Fibroblast of skin of left quadriceps (primary cell): ENCODE measurements around the gene CENPB.

Experiments used
- DNase-seq, 2 experiments: peaks; one replicate each; pipeline ENCODE4 v3.0.0-alpha.2; 2013; ENCODE audit warnings: low read depth in 2 of 2

Gene CENPB

DNA sequence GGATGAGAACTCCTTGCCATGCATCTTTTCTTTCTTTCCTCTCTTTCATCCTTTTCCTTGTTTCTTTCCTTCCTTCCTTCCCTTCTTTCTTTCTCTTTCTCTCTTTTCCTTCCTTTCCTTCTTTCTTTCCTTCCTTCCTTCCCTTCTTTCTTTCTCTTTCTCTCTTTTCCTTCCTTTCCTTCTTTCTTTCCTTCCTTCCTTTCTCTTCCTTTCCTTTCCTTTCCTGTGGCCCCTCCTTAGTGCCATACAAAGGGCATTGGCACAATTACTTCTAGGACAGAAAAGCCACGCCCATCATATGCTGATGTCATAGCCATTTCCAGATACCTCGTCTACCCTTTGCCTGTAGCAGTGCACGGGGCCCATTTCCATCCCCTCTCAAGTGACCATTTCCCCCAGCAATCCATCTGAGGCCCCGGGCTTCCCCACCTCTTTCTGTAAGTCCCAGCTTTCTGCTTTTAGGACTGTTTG lies 2.2 kb upstream of the CENPB start:
- no peak for DNase-seq

DNA sequence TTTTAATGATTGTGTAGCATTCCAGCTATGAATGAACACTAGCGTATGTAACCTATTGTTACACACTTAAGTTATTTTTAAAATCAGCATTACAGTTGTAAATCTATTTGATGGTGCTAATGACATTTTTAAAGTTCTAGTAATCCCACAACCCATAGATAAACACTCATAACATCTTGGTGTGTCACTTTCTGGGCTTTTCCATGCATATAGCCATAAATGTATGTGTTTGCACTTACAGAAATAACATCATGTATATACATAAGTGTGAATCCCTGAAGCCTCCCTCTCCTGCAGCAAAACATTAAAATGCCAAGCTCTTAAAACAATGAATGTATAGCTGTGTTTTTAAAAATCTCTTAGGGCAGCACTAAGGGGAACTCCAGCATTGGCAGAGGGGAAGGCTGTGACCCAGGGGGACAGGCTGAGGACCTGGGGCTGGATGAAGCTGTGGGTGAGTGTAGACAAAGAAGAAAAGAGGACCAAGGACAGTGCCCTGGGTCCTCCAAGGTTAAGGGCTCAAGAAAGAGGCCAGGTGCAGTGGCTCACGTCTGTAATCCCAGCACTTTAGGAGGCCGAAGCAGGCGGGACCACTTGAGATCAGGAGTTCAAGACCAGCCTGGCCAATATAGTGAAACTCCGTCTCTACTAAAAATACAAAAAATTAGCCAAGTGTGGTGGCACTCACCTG lies 929 bp upstream of the CENPB start:
- DNase-seq = no peak

DNA sequence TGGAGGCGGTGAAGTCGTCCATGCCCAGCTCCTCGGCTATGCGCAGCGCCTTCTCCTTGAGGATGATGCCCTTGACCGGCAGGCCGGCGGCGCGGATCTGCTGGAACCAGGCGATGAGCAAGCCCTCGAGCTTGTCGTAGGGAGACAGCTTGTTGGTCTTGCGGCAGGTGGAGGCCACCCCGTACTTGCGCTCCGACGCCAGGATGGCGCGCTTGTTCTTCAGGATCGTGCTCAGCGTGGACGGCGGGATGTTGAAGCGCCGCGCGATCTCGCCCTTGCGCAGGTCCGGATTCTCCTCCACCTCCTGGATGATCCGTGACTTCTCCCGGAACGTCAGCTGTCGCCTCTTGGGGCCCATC lies 435 bp downstream of the CENPB start:
- no peak for DNase-seq

DNA sequence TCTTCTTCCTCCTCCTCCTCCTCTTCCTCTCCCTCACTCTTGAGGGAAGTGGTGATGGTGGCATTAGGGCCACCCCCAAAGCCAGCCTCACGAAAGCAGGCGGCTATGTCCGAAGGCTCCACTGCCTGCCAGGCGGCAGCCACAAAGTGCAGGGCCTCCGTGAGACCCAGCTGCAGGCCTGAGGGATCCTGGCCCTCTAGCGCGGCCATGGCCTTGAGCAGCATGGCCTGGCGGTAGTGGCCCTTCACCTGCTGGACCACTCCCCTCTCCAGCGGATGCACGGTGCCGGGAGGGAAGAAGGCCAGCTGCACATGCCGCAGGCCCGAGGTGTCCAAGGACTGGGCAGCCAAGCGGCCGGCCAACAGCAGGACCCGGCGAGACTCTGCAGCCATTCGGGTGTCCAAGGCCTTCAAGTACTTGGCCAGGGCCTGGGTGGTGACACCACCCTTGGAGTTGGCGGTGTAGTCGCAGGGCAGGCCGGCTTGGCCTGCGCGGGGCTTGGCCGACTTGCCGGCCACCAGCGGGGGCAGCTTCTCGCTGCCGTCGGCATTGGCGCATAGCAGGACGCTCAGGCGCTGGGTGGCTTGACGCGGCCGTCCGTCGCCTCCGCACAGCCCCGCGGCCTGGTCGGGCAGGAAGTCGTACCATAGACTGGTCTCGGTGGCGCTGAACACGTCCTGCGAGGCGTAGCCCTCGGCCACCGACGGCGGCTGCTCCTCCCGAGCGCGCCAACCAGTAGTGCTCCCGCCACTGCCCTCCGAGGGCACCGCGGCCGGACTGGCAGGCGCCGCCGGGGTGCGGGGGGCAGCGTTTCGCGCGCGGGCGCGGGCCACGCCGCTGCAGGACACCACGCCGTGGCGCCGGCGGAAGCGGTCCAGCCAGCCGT lies 1.1 kb downstream of the CENPB start:
- DNase-seq = no peak

DNA sequence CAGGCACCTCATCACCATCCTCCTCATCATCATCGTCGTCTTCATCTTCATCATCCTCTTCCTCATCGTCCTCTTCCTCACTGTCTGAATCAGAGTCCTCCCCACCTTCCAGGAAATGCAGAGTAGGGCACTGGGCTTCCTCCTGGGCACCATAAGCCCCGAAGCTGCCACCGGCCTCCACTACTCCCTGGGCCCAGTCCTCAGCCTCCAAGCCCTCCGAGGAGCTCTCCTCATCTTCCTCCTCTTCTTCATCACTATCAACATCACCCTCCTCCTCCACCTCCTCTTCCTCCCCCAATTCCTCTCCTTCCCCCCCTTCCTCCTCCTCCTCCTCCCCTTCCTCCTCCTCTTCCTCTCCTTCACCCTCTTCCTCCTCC lies 1.7 kb downstream of the CENPB start:
- no peak for DNase-seq

DNA sequence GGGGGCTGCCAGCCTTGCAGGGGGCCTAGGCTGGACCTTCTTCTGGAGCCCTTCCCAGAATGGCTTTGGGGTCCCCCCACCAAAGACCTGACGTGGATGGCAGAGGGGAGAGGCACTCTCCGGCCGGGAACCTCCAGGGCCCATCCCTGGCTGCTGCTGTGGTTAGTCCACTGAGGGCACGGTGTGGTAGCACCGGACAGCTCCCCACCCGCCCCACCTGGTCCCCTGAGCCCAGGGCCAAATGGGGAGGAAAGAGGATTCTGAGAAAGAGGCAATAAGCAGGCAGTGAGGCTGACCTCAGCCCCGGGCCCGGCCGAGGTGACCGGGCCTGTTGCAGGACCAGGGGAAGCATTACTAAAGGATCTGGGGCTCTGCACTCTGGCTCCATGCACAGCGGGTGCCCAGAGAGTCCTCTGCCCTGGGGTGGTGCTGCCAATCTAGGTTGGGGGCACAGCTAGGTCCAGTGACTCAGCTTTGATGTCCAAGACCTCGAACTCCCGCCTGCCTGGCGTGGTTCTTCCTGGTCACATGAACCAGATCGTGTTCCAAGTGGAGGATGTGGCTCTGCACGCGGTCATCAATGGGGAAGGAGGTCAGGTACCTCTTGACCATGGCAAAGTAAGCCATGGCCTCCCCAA lies 2.2 kb downstream of the CENPB start:
- DNase-seq = no peak

DNA sequence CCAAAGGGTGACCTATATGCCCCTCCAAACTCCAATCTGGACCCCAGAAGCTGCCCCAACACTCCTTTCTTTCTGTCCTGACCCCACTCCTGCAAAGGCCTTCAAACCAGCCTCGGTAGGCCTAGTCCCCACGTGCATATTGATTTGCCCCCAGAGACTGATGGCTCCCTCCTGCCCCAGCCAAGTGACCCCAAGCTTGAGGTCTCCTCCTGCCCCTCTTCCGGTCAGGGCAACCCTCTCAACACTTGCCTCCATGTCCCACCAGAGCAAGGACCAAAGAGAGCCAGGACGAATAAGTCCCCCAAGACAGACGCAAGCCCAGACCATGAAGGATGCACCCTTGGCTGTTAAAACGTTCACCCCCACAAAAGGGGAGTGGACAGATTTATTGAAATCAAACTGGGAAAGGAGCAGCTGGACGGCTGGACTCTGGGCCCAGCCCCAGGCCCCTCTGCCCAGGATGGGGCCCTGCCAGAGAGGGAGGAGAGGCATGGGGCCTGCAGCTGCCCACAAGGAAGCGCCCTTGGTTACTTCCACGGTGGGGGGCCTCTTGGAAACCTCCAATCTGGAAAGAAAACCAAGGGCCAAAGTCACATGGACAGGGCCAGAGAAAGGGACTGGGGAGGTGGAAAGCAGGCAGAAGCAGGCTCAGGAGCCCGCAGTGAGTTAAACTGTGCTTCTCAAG lies 2.9 kb downstream of the CENPB start:
- no peak for DNase-seq

DNA sequence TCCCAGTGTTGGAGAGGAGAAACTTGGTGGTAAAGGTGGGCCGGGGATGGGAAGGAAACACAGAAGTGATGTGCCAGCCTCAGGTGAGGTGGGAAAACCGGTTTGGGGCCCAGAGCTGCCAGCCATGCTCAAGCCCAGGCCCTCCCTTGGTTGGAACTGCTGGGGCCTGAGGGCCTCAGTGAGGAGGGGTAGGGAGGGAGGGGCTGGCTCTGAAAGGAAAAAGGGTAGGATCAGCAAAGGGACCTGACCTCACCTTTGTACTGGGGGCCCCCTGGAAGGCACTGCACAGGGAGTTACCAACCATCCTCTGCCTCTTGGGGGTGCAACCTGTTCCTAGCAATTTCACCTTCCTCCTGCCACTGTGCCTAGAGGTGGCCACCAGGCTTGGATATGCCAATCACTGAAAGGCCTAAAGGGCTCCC lies 3.5 kb downstream of the CENPB start:
- DNase-seq = no peak

DNA sequence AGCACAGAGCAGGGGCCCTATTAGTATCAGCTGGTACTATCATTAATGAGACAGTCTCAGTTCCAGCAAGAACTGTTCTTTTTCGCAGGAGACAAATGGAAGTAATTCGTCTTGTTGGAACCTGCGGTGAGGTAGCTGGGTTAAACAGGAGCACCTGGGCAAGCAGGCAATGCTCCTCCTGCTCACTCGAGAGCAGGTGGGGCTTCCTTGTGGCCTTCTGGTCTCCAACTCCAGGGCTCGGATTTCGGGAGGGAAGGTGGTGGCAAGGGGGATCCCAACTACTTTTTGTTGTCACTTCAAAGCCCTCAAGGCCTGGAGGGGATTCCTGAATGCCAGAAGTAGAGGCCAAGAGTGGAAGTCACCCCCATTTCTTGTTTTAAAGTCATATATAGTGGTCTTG lies 3.9 kb downstream of the CENPB start:
- DNase-seq = no peak

DNA sequence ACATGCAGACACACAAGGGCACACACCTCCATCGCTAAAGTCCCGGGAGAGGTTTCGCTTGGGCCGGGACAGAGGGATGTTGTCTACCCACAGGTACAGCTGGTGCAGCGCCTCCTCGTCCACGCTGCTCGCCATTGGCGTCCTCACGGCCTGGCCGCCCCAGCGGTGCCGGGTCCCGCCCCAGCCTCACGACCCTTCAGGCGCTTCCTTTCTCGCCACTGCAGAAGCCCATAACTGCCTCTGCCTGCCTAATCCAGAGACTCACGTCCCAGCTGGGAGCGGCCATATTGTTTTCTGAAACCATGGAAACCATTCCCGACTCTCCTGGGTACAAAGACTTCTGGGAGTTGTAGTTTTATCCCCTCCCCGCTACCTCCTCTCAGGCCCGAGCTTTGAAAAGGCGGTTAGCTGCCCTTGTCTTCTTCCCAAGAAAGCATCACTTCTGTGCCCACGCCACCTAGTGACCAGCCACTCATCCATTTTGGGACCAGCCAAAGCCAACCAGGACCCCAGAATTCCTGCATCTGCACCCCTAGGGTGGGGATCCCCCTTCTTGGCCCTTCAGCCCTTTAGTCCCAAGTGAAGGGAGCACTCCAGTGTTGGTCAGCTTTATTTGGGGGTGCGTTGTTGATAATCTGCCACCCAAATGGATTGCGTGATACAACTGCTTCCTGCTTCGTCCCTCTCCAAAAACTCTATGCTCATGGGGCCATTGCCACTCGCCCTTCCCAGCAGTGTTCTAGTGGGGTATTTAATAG lies 5.2 kb downstream of the CENPB start, which contains the start of gene SPEF1:
SPEF1 (minus strand) TSS at position 296 of the 758 bp plus-strand sequence; CDS start at position 135, 161 bp downstream.
- peak; percentile 83 to 86 for DNase-seq

DNA sequence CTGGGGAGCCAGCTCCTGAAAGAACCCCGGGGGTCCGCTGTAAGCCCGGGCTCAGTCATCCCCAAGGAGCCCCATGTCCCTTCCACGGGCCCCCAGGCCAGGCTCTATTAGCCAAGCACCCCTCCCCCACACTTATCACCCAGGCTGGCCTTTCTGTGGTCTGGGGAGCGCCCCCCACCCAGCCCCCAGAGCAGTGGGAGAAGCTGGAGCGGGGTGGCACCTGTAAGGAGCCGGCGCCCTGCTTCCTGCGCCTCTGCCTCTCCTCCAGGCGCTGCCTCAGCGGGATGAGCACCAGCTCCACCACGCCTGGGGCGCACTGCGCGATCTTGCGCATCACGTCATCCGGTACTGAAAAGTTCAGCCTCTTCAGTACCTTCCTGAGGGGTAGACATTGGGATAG lies 7.6 kb downstream of the CENPB start:
- DNase-seq = no peak

DNA sequence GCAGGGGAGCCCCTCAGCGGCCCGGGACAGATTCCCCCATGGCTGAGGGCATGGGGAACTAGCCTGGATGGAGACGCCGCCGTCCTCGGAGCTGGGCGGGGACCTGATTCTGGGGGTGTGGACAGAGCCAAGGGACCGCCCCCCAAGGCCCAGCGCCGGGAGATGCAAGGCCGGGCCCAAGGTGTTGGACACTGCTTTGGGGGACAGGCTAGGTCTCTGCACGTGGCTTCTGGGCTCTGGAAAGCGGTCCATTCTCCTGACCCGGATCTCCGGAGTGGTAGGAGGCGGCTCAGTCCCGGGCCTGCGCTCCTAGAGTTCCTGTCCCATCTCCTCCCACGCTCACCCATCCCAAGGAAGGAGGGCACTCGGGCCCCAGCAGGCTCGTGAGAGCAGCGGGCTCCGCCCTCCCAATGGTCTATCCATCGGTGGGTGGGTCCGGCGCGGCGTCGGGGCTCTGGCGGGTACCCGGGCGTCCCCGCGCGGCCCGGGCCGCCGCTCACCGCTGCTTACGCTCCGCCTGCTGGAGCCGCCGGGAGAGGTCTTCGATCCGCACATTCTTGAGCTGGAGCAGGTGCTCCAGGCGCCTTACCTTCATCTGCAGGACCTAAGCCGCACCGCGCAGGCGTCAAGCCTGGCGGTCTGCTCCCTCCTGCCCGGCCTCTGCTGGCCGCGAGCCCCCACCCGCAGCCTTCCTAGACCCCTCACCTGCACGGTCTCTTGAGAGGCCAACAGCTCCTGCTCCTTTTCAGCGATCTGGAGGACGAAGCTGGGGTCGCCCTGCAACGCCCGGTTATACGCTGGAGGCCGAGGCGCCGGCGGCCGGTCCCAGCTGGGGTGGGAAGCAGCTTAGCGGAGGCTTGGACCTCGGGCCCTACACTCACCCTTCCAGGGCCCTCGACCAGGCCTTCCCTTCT lies 8.6 kb downstream of the CENPB start:
- peak in 1 of 2 experiments; percentile 10 for DNase-seq

DNA sequence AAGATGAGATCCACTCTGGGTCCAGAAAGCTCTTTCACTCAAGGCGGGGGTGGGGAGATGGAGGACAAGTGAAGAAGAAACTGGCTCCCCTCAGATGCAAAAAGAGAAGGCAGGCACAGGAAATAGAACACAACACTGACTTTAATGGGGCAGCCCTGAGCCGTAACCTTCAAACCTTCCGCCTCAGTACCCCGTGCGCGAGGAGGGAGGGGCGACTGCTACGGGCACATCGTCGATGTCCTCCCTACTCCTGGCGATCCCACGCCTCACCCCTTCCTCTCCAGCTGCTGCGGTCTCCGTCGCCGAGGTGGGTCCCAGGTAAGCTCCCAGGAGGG lies 9.2 kb downstream of the CENPB start:
- DNase-seq = no peak

DNA sequence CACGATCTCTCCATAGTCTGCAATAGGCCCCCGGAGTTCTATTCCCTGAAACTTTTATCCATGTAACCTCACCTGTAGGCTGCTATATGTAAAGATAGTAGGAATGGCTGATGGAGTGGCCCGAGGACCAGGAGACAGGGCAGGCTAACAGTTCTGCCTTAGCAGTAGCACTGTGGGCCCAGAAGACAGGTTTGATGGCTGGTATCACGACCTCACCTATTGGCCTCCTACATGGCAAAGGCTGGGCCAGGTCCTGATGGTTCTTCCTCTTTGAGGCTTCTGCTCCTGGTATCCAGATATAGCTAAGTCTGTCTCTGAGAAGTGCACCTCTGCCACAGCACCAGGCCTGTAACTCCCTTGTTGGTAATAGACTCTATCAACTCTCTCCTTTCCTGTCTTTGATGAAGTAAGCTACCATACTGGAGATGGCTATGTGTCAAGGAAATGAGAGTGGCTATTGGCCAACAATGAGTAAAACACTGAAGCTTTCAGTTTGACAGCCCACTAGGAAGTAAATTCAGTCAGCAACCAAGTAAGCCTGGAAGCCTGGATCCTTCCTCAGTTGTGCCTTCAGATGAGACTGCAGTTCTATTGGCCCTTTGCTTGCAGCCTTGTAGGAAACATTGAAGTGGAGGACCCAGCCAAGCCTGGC lies 11.0 kb downstream of the CENPB start:
- DNase-seq = no peak

DNA sequence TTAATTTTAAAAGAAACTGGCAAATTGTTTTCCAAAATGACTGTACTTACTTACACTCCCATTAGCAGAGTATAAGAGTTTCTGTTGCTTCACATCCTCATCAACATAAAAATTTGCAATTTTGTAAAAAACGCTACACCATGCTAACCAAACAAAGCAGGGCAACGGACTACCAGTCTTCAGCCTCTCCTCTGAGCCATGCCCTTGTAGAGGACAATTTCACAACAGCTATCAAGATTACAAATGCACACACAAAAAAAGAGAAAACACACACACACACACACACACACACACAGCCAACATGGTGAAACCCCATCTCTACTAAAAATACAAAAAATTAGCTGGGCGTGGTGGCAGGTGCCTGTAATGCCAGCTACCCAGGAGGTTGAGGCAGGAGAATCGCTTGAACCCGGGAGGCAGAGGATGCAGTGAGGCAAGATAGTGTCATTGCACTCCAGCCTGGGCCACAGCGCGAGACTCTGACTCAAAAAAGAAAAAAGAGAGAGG lies 14.9 kb downstream of the CENPB start:
- no peak for DNase-seq

DNA sequence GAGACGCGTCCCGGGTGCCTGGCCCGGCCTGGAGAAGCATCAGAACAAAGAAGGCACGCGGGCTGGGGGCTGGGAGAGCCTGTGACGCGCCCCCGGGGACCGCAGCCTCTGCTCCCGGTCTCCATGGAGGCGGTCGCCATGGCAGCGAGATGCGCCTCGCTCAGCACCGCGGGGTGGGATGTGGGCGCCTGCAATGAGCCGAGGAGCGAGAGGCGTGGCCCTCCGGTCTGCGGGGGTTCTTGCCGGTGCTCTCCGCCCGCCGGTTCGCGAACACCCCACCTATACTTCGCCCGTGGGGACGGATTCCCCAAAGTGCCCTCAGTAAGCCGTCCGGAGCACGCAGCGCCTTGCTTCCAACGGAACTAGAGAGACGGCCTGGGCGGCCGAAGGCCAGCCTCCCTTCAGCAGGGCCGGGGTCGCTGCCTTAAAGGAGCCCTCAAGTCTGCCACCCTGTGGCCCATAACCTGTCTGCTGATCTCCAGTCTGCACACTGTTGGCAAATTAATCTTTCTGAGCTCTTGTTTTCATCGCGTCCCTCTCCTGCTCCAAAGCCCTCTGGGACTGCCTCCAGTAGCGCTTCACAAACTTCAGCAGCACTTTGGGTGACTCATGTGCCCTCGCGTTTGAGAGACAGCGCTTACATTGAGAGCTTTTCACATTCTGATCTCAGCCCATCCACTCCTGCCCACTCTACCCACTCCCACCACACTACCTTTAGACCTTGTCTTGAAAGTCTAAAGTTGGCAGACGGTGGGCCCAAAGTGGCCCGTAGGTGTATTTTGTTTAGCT lies 18.0 kb downstream of the CENPB start:
- DNase-seq = peak in 1 of 2 experiments; percentile 62

DNA sequence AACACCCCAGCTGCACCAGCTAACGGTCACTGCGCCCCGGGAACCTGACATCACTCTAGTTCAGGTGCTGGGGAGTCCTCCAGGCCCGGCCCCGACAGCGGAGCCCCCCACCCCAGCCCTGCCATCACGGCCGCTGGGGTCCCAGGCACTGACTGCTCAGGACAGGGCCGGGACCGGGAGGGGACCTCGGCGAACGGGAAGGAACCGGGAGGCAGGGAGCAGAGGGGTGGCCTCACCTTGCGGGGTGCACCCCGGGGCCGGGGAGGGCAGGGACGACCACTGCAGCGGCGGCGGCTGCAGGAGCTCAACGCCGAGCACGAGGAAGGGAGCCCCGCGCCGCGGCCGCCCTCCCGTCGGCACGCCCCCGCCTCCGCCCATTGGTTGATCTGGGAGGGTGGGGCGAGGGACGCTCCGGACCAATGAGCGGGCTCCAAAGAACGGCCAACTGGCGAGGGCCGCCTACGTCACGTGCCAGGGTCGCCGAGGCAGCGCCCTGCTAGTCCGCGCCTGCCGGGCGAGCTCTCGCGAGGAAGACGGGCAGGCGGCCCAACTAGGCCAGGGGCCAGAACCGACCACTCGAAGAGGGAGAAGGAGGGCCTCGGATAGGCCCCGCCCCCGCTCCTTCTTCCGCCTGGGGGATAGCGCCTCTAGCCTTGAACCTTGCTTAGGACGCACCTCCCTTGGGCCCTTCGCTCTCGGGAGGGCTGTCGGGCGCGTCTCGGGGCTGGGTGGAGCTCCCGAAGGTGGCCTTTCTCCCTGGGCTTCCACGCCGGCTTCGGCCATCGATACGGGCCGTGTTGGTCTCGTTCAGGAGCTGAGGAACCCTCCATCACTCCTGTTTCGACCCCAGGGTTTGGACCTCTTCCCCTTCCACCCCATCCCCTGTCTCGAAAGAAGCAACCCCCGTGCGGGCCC lies 18.9 kb downstream of the CENPB start, which contains the start of gene ADISSP:
ADISSP (minus strand) TSS at position 327 of the 915 bp plus-strand sequence. CDS start 7,653 bp downstream, outside the sequence.
- peak; percentile 96 to 97 for DNase-seq

DNA sequence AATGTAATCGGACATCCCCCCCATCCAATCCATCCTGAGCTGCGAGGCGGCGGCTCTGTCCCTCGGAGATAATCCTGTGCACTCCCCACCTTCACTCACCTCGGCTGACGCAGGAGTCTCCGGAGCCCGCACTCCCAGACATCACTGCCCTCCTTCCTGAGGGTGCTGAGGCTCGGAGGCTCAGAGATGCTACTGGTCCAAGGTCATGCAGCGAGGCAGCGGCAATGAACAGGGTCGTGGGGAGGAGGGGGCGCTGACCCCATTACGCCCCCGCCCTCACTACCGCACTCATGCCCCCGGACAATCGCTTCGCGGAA lies 19.5 kb downstream of the CENPB start:
- DNase-seq = no peak
